K562 (cell line): ENCODE results near the gene TMEM127. TPM values are rescaled to one million over a fixed set of nuclear protein-coding genes. Genes with fewer than 3 reads are reported as not detected.

Experiments
- ATAC-seq: fragments of 200-7000 bp; cut with Tn5 transposase; 3 replicates; pipeline ENCODE4 v1.9.1; 2020; ENCODE audit warnings: moderate library complexity
- BruUV-seq: library from RNA; stranded (reverse); fragments of 400-500 nt; replicated peaks from 2 replicates; lab custom pipeline; 2021; lab: Mats Ljungman, UMichigan
- CTCF ChIA-PET: fragments of 300-600 bp; formaldehyde crosslinking; extraction: SDS; loops from one replicate; lab custom pipeline; 2021; ENCODE audit warnings: low intra/inter-chr PET ratio; lab: Yijun Ruan, JAX
- POLR2A ChIA-PET: fragments of 300-600, 350-650 bp; sonication (Branson Sonifier 250); formaldehyde crosslinking; extraction: SDS; loops from one replicate; lab custom pipeline; 2021; ENCODE audit warnings: antibody characterized with exemption, inconsistent platforms; lab: Yijun Ruan, JAX
- DNase-seq, 4 experiments: peaks; one replicate each; pipeline versions ENCODE4 v3.0.0 to v3.0.0-alpha.2; 2011 to 2018; ENCODE audit warnings: low spot score in 3 of 4, mixed read lengths in 3 of 4; ENCODE audit errors: extremely low read depth in 1 of 4
- FAIRE-seq: peaks from 2 replicates; lab custom pipeline; 2011; peaks lifted over from hg19 to GRCh38; lab: Jason Lieb, UNC
- H2AFZ ChIP-seq: 2 replicates; pipeline ENCODE4 v1.6.0; 2011; ENCODE audit warnings: low read depth, low read length, control low read depth, inconsistent platforms
- H3K27ac ChIP-seq: fragments of 200-600 bp; 3 replicates; pipeline ENCODE4 v1.8.0; 2011; ENCODE audit warnings: low read depth, mild to moderate bottlenecking, control low read depth, inconsistent platforms, low read length, moderate library complexity, mixed read lengths; ENCODE audit errors: extremely low read depth
- H3K27me3 ChIP-seq, 2 experiments: fragments of 300-600 bp in 1 of 2; 2 replicates in 1 of 2; 3 replicates in 1 of 2; pipeline versions ENCODE4 v1.6.0 to v1.8.0; 2011; ENCODE audit warnings: inconsistent platforms in 2 of 2, low read length in 2 of 2, mild to moderate bottlenecking in 1 of 2, mixed read lengths in 1 of 2, moderate library complexity in 1 of 2; ENCODE audit not compliant: control insufficient read depth in 2 of 2, insufficient read depth in 2 of 2
- H3K36me3 ChIP-seq: fragments of 300-600 bp; 3 replicates; pipeline ENCODE4 v1.8.0; 2011; ENCODE audit warnings: mild to moderate bottlenecking, low read length, inconsistent platforms; ENCODE audit not compliant: control insufficient read depth, insufficient read depth
- H3K4me1 ChIP-seq, 2 experiments: fragments of 200-600 bp in 1 of 2; replicated peaks in 1 of 2; 2 replicates in 1 of 2; 3 replicates in 1 of 2; pipeline versions ENCODE4 v1.5.1 to v1.8.0; 2011; ENCODE audit warnings: inconsistent platforms in 2 of 2, low read length in 2 of 2, mild to moderate bottlenecking in 1 of 2, mixed read lengths in 1 of 2, moderate library complexity in 1 of 2; ENCODE audit not compliant: control insufficient read depth in 2 of 2, insufficient read depth in 2 of 2
- H3K4me2 ChIP-seq: 2 replicates; pipeline ENCODE4 v1.6.1; 2011; ENCODE audit warnings: low read length, control low read depth, inconsistent platforms, mixed read lengths; ENCODE audit not compliant: insufficient read depth
- H3K4me3 ChIP-seq: fragments of 200-600 bp; sonication (generic), shearing (Covaris generic); 2 replicates; pipeline ENCODE4 v1.5.1; 2016; ENCODE audit warnings: control low read depth, inconsistent platforms
- H3K79me2 ChIP-seq: fragments of 200-600 bp; 3 replicates; pipeline ENCODE4 v1.8.0; 2011; ENCODE audit warnings: low read length, inconsistent platforms; ENCODE audit not compliant: control insufficient read depth, insufficient read depth
- H3K9ac ChIP-seq, 2 experiments: 2 replicates each; pipeline versions ENCODE4 v1.6.0 to v1.6.1; 2011; ENCODE audit warnings: low read depth in 2 of 2, low read length in 2 of 2, control low read depth in 1 of 2, inconsistent platforms in 1 of 2, mild to moderate bottlenecking in 1 of 2, mixed read lengths in 1 of 2; ENCODE audit not compliant: insufficient read depth in 1 of 2
- H3K9me1 ChIP-seq: one replicate; pipeline ENCODE4 v1.6.0; 2011; ENCODE audit warnings: inconsistent platforms, mild to moderate bottlenecking, low read length, moderate library complexity; ENCODE audit not compliant: control insufficient read depth, insufficient read depth
- H3K9me3 ChIP-seq: replicated peaks from 2 replicates; pipeline ENCODE4 v1.5.1; 2011; ENCODE audit warnings: low read depth, low read length, inconsistent platforms; ENCODE audit not compliant: control insufficient read depth, insufficient read depth
- H4K20me1 ChIP-seq: replicated peaks from 2 replicates; pipeline ENCODE4 v1.6.1; 2011; ENCODE audit warnings: low read length, inconsistent platforms, mixed read lengths; ENCODE audit not compliant: control insufficient read depth, insufficient read depth
- CHD2 ChIP-seq: IDR thresholded peaks from 2 replicates; pipeline ENCODE4 v1.6.1; 2011; ENCODE audit warnings: low read depth, low read length
- GABPA ChIP-seq: fragments of 200-800 bp; sonication (Bioruptor generic); conservative IDR thresholded peaks from 2 replicates; pipeline ENCODE4 v1.6.1; 2016; ENCODE audit warnings: low read depth, missing genetic modification characterization, missing compliant biosample characterization
- MED1 ChIP-seq: sonication (generic); formaldehyde crosslinking; IDR thresholded peaks from 2 replicates; pipeline ENCODE4 v1.8.1; 2023; ENCODE audit warnings: missing genetic modification reagents, borderline replicate concordance
- NR4A1 ChIP-seq, 2 experiments: fragments of 250-450 bp in 1 of 2; fragments of 450-650 bp in 1 of 2; sonication (Bioruptor Pico) in 1 of 2; IDR thresholded peaks; 2 replicates each; pipeline versions ENCODE4 v1.4.0 to v1.6.1; 2016 to 2020; ENCODE audit warnings: mild to moderate bottlenecking in 2 of 2, missing compliant biosample characterization in 1 of 2, missing genetic modification characterization in 1 of 2, moderate library complexity in 1 of 2
- SPI1 ChIP-seq: IDR thresholded peaks from 2 replicates; pipeline ENCODE4 v1.6.1; 2011; ENCODE audit warnings: low read depth, low read length, control low read depth, borderline replicate concordance
- TAF9B ChIP-seq: fragments of 450-650 bp; IDR thresholded peaks from 2 replicates; pipeline ENCODE4 v1.6.1; 2018; ENCODE audit warnings: mild to moderate bottlenecking; ENCODE audit not compliant: partially characterized antibody
- ZNF77 ChIP-seq: fragments of 250-450 bp; sonication (Bioruptor Pico); IDR thresholded peaks from 2 replicates; pipeline ENCODE4 v1.5.0; 2020
- WGBS: fragments of 100-300 bp; shearing (Covaris generic); methylation state at CpG from one replicate; pipeline ENCODE4 v1.1.6; 2016; ENCODE audit warnings: low coverage, mixed read lengths; ENCODE audit not compliant: insufficient coverage; ENCODE audit errors: missing lambda C conversion rate; 5-methylcytosine and 5-hydroxymethylcytosine counted together
- in situ Hi-C: fragments of 300-500 bp; cut with MboI; formaldehyde crosslinking; loops from 4 replicates; pipeline ENCODE4 v1.15.0; 2018; ENCODE audit warnings: inconsistent platforms, mixed read lengths
- intact Hi-C: fragments of 100-400 bp; cut with micrococcal nuclease; formaldehyde crosslinking; loops from 2 replicates; pipeline ENCODE4 v1.14.2; 2022
- polyA plus RNA-seq, 8 experiments: library from polyadenylated mRNA; depleted of rRNA in 4 of 8; stranded (reverse) in 5 of 8; unstranded in 3 of 8; fragments of >200 nt; fragmentation: Nextera tagmentation in 2 of 8; fragmentation: Illumina TruSeq in 1 of 8; extraction: Ambion mirVana in 2 of 8; extraction: Trizol in 1 of 8; gene quantifications; 2 replicates each; pipeline versions ENCODE4 v1.2.1 to v1.2.3, GENCODE V29; 2011 to 2014; ENCODE audit warnings: inconsistent platforms in 1 of 8, missing spikeins in 1 of 8
- total RNA-seq, 7 experiments: library from RNA; depleted of rRNA in 6 of 7; stranded (reverse); fragments of >200 nt in 6 of 7; fragmentation: Illumina TruSeq in 2 of 7; extraction: Trizol in 2 of 7; gene quantifications; 2 replicates each; pipeline versions ENCODE4 v1.2.1 to v1.2.3, GENCODE V29; 2011 to 2021; ENCODE audit warnings: low replicate concordance in 1 of 7

The TMEM127 gene
- total and polyA plus RNA-seq, 9 of the 15 experiments (the other 6 are each of a cell fraction or from before 2014, with no cell fraction given), result 1.7 to 20.0 (median 9.9) TPM

GRCh38 chr2:96241900-96242611, 23.7 kb downstream of the TMEM127 start:
- DNase-seq (no peak), ATAC-seq (no peak), FAIRE-seq (no peak)
- in situ Hi-C loops (no loop called here), intact Hi-C loops (no loop called here)
- H4K20me1 ChIP-seq, result no peaks in the 10 kb centered on the region
- H3K9me1 ChIP-seq, result peaks cover under 1% of the 10 kb centered on the region
- H3K27ac ChIP-seq, result no peak overlapping the region
- TF ChIP-seq MED1, result no peak
- no peak for TF ChIP-seq SPI1
- TF ChIP-seq NR4A1 (CRISPR knock-in tag; IDR thresholded peaks at IDR 0.05), result no peak
- TF ChIP-seq NR4A1 (tag; IDR thresholded peaks at IDR 0.05), result no peak
- no peak for TF ChIP-seq TAF9B
- TF ChIP-seq CHD2, result no peak
- TF ChIP-seq GABPA (tag), result peak; percentile 42; the same call in 1 of the 2 replicates
- TF ChIP-seq ZNF77 (CRISPR knock-in tag), result no peak
- H3K9me3 ChIP-seq, result no peaks in the 10 kb centered on the region
- ChIA-PET CTCF (no interaction called here), POLR2A (interaction anchor here (0.6 to 3.5 kb wide), 5 partner anchors 10 to 18 kb away, joined by 3 to 14 read pairs (median 5); no protein-coding TSS in a partner anchor)
- BruUV-seq, result no TSS peak
- peaks cover 5 to 18% of the 10 kb centered on the region in 2 experiments; a peak in 4 of 5 replicates for H3K4me1 ChIP-seq
- H3K4me3 ChIP-seq, result no peak overlapping the region
- H3K4me2 ChIP-seq, result no peak overlapping the region
- H3K79me2 ChIP-seq, result no peaks in the 10 kb centered on the region
- WGBS, result 43% methylated on average over 5 of the region's 5 CpGs
- H3K9ac ChIP-seq, result no peak overlapping the region
- no peak overlapping the region for H2AFZ ChIP-seq
- no peaks in the 10 kb centered on the region for H3K27me3 ChIP-seq
- no peaks in the 10 kb centered on the region; the same call in 2 of the 3 replicates for H3K36me3 ChIP-seq
